T-helper 2 cell treated with Interferon-gamma antibody and Interleukin-4, amounts not matched to agents 5 μg/mL and 100 μg/mL, for 36 hours (primary cell): ENCODE data around the gene DPYSL5.
"Not testable (repeated sequence)": the region's sequence is repeated elsewhere in the genome, so short reads cannot be mapped to it uniquely, and the experiment has no call there.

Experiments
- DNase-seq: peaks from one replicate; pipeline ENCODE4 v3.0.0; 2021; ENCODE audit warnings: low spot score
- H3K27ac Mint-ChIP-seq: one replicate; pipeline ENCODE4 v1.8.0; 2021; ENCODE audit warnings: mild to moderate bottlenecking, mixed read lengths
- H3K27me3 Mint-ChIP-seq: one replicate; pipeline ENCODE4 v1.8.0; 2021; ENCODE audit warnings: low read depth, mixed read lengths
- H3K36me3 Mint-ChIP-seq: one replicate; pipeline ENCODE4 v1.8.0; 2021; ENCODE audit warnings: low read depth, mixed read lengths
- H3K4me1 Mint-ChIP-seq: one replicate; pipeline ENCODE4 v1.8.0; 2021; ENCODE audit warnings: low read depth, mixed read lengths
- H3K4me3 Mint-ChIP-seq: one replicate; pipeline ENCODE4 v1.8.0; 2022; ENCODE audit warnings: mild to moderate bottlenecking, moderate library complexity, mixed read lengths
- H3K9me3 Mint-ChIP-seq: one replicate; pipeline ENCODE4 v1.8.0; 2021; ENCODE audit warnings: mixed read lengths

Gene DPYSL5

GRCh38 chr2:26847655-26848335 lies at the start of gene DPYSL5:
DPYSL5 (plus strand) TSS chr2:26848132; CDS start chr2:26898500, 50,368 bp downstream.
- Mint-ChIP-seq H3K27ac (no peak within 1 kb of the TSS), H3K36me3 (no peaks in the 10 kb centered on the region), H3K4me3 (peak within 1 kb of the TSS; percentile 43), H3K27me3 (peaks cover 66% of the 10 kb centered on the region), H3K9me3 (no peaks in the 10 kb centered on the region), H3K4me1 (peaks cover 3% of the 10 kb centered on the region)
- DNase-seq = no peak

- Mint-ChIP-seq H3K4me1 (no peaks in the 10 kb centered on the region), H3K27ac (no peak overlapping the region), H3K4me3 (no peak overlapping the region), H3K27me3 (no peaks in the 10 kb centered on the region), H3K36me3 (peaks cover 29% of the 10 kb centered on the region), H3K9me3 (no peaks in the 10 kb centered on the region)
- DNase-seq = no peak
Measured at GRCh38 chr2:26801328-26801727, 46.6 kb upstream of the DPYSL5 start.

GRCh38 chr2:26801796-26802195 lies 46.1 kb upstream of the DPYSL5 start:
- Mint-ChIP-seq H3K4me3 (no peak overlapping the region), H3K27ac (no peak overlapping the region), H3K4me1 (no peaks in the 10 kb centered on the region), H3K36me3 (peaks cover 24% of the 10 kb centered on the region), H3K27me3 (no peaks in the 10 kb centered on the region), H3K9me3 (no peaks in the 10 kb centered on the region)
- DNase-seq = no peak

GRCh38 chr2:26805241-26805676 lies 42.7 kb upstream of the DPYSL5 start:
- Mint-ChIP-seq H3K27ac (no peak overlapping the region), H3K27me3 (peaks cover 3% of the 10 kb centered on the region), H3K36me3 (peaks cover 8% of the 10 kb centered on the region), H3K4me1 (peaks cover 4% of the 10 kb centered on the region), H3K9me3 (no peaks in the 10 kb centered on the region), H3K4me3 (no peak overlapping the region)
- no peak for DNase-seq

GRCh38 chr2:26807788-26808460 lies 40.0 kb upstream of the DPYSL5 start:
- H3K9me3 Mint-ChIP-seq = no peaks in the 10 kb centered on the region
- peaks cover 5% of the 10 kb centered on the region for H3K4me1 Mint-ChIP-seq
- H3K4me3 Mint-ChIP-seq = no peak overlapping the region
- peaks cover 11% of the 10 kb centered on the region for H3K27me3 Mint-ChIP-seq
- DNase-seq = no peak
- H3K36me3 Mint-ChIP-seq = no peaks in the 10 kb centered on the region
- no peak overlapping the region for H3K27ac Mint-ChIP-seq

GRCh38 chr2:26809211-26809610 lies 38.7 kb upstream of the DPYSL5 start:
- H3K4me1 Mint-ChIP-seq = peaks cover 5% of the 10 kb centered on the region
- no peak overlapping the region for H3K27ac Mint-ChIP-seq
- no peak for DNase-seq
- H3K9me3 Mint-ChIP-seq = no peaks in the 10 kb centered on the region
- H3K4me3 Mint-ChIP-seq = no peak overlapping the region
- H3K27me3 Mint-ChIP-seq = peaks cover 14% of the 10 kb centered on the region
- no peaks in the 10 kb centered on the region for H3K36me3 Mint-ChIP-seq

GRCh38 chr2:26809876-26810577 lies 37.9 kb upstream of the DPYSL5 start:
- no peaks in the 10 kb centered on the region for H3K9me3 Mint-ChIP-seq
- H3K27me3 Mint-ChIP-seq = peaks cover 14% of the 10 kb centered on the region
- H3K4me1 Mint-ChIP-seq = peaks cover 5% of the 10 kb centered on the region
- no peak for DNase-seq
- no peaks in the 10 kb centered on the region for H3K36me3 Mint-ChIP-seq
- H3K27ac Mint-ChIP-seq = no peak overlapping the region
- H3K4me3 Mint-ChIP-seq = no peak overlapping the region

GRCh38 chr2:26811261-26811660 lies 36.7 kb upstream of the DPYSL5 start:
- no peak overlapping the region for H3K27ac Mint-ChIP-seq
- H3K9me3 Mint-ChIP-seq = no peaks in the 10 kb centered on the region
- no peaks in the 10 kb centered on the region for H3K36me3 Mint-ChIP-seq
- no peak for DNase-seq
- peaks cover 5% of the 10 kb centered on the region for H3K4me1 Mint-ChIP-seq
- no peak overlapping the region for H3K4me3 Mint-ChIP-seq
- H3K27me3 Mint-ChIP-seq = peaks cover 16% of the 10 kb centered on the region

GRCh38 chr2:26811791-26812694 lies 35.9 kb upstream of the DPYSL5 start:
- H3K4me3 Mint-ChIP-seq = no peak overlapping the region
- peaks cover 5% of the 10 kb centered on the region for H3K4me1 Mint-ChIP-seq
- peaks cover 16% of the 10 kb centered on the region for H3K27me3 Mint-ChIP-seq

GRCh38 chr2:26812731-26813130 lies 35.2 kb upstream of the DPYSL5 start:
- Mint-ChIP-seq H3K4me3 (no peak overlapping the region), H3K27me3 (peaks cover 16% of the 10 kb centered on the region), H3K36me3 (no peaks in the 10 kb centered on the region), H3K9me3 (no peaks in the 10 kb centered on the region), H3K27ac (no peak overlapping the region), H3K4me1 (peaks cover 5% of the 10 kb centered on the region)
- DNase-seq = no peak

More at GRCh38 chr2:26811791-26812694, 35.9 kb upstream of the DPYSL5 start:
- DNase-seq = no peak
- Mint-ChIP-seq H3K27ac (no peak overlapping the region), H3K9me3 (no peaks in the 10 kb centered on the region), H3K36me3 (no peaks in the 10 kb centered on the region)

- DNase-seq, H3K4me1 Mint-ChIP-seq, H3K4me3 Mint-ChIP-seq, H3K27ac Mint-ChIP-seq, H3K36me3 Mint-ChIP-seq, H3K9me3 Mint-ChIP-seq: not testable (repeated sequence)
- peaks cover 19% of the 10 kb centered on the region for H3K27me3 Mint-ChIP-seq
Measured at GRCh38 chr2:26814072-26814765, 33.7 kb upstream of the DPYSL5 start.

- Mint-ChIP-seq H3K4me1 (no peaks in the 10 kb centered on the region), H3K27ac (no peak overlapping the region), H3K27me3 (peaks cover 18% of the 10 kb centered on the region), H3K4me3 (no peak overlapping the region), H3K36me3 (no peaks in the 10 kb centered on the region), H3K9me3 (no peaks in the 10 kb centered on the region)
- no peak for DNase-seq
Measured at GRCh38 chr2:26816893-26817292, 31.0 kb upstream of the DPYSL5 start.

- H3K27ac Mint-ChIP-seq = no peak overlapping the region
- no peak for DNase-seq
- H3K36me3 Mint-ChIP-seq = no peaks in the 10 kb centered on the region
- peaks cover 12% of the 10 kb centered on the region for H3K27me3 Mint-ChIP-seq
- no peak overlapping the region for H3K4me3 Mint-ChIP-seq
- H3K4me1 Mint-ChIP-seq = no peaks in the 10 kb centered on the region
- H3K9me3 Mint-ChIP-seq = no peaks in the 10 kb centered on the region
Measured at GRCh38 chr2:26818255-26818654, 29.7 kb upstream of the DPYSL5 start.
